ENCODE results near the gene FHOD3.

- TF ChIP-seq POLR2AphosphoS5 (IDR thresholded peaks at IDR 0.05; ENCODE audit: low read depth, low read length) (no peak), TAF1 (IDR thresholded peaks at IDR 0.05; ENCODE audit: borderline replicate concordance, insufficient read depth, low read length) (no peak), SIN3A (IDR thresholded peaks at IDR 0.05; ENCODE audit: borderline replicate concordance, insufficient read depth, low read length) (no peak)
These were observed 281.6 kb downstream of the FHOD3 start for GRCh38 chr18:36578871-36579710.

Data from PFSK-1 (cell line).